ENCODE results near the gene PSMD7.
"Not testable (repeated sequence)": the region's sequence is repeated elsewhere in the genome, so short reads cannot be mapped to it uniquely, and the experiment has no call there.

PSMD7 gene

GRCh38 chr16:74296104-74296431 is 546 bp upstream of the PSMD7 start:
- no peak for DNase-seq (ENCODE audit: low spot score)

GRCh38 chr16:74297145-74297665 is 591 bp downstream of the PSMD7 start:
- DNase-seq (ENCODE audit: low spot score): no peak

- DNase-seq (ENCODE audit: low spot score): no peak
Measured at GRCh38 chr16:74298104-74298503, 1.5 kb downstream of the PSMD7 start.

GRCh38 chr16:74302341-74302740 is 5.7 kb downstream of the PSMD7 start:
- no peak for DNase-seq (ENCODE audit: low spot score)

GRCh38 chr16:74304164-74304834 is 7.7 kb downstream of the PSMD7 start:
- no peak for DNase-seq (ENCODE audit: low spot score)

GRCh38 chr16:74304835-74305176 is 8.2 kb downstream of the PSMD7 start:
- no peak for DNase-seq (ENCODE audit: low spot score)

GRCh38 chr16:74305281-74305680 is 8.7 kb downstream of the PSMD7 start:
- DNase-seq (ENCODE audit: low spot score): no peak

GRCh38 chr16:74305978-74306784 is 9.6 kb downstream of the PSMD7 start:
- no peak for DNase-seq (ENCODE audit: low spot score)

- no peak for DNase-seq (ENCODE audit: low spot score)
Measured at GRCh38 chr16:74307383-74307782, 10.8 kb downstream of the PSMD7 start.

- DNase-seq (ENCODE audit: low spot score): peak; percentile 66
Measured at GRCh38 chr16:74309789-74310781, 13.5 kb downstream of the PSMD7 start.

GRCh38 chr16:74315059-74315458 is 18.4 kb downstream of the PSMD7 start:
- DNase-seq (ENCODE audit: low spot score): no peak

- no peak for DNase-seq (ENCODE audit: low spot score)
Measured at GRCh38 chr16:74320707-74321106, 24.1 kb downstream of the PSMD7 start.

- no peak for DNase-seq (ENCODE audit: low spot score)
Measured at GRCh38 chr16:74321356-74321755, 24.7 kb downstream of the PSMD7 start.

GRCh38 chr16:74322301-74322710 is 25.7 kb downstream of the PSMD7 start:
- DNase-seq (ENCODE audit: low spot score): no peak

- DNase-seq (ENCODE audit: low spot score): not testable (repeated sequence)
Measured at GRCh38 chr16:74324777-74325176, 28.2 kb downstream of the PSMD7 start.

GRCh38 chr16:74325641-74326040 is 29.0 kb downstream of the PSMD7 start:
- no peak for DNase-seq (ENCODE audit: low spot score)

- DNase-seq (ENCODE audit: low spot score): not testable (repeated sequence)
Measured at GRCh38 chr16:74328346-74328745, 31.7 kb downstream of the PSMD7 start.

- DNase-seq (ENCODE audit: low spot score): not testable (repeated sequence)
Measured at GRCh38 chr16:74332469-74332868, 35.9 kb downstream of the PSMD7 start.

- peak; percentile 95 for DNase-seq (ENCODE audit: low spot score)
Measured at GRCh38 chr16:74337506-74337905, 40.9 kb downstream of the PSMD7 start.

GRCh38 chr16:74339226-74339625 is 42.6 kb downstream of the PSMD7 start:
- not testable (repeated sequence) for DNase-seq (ENCODE audit: low spot score)

GRCh38 chr16:74353038-74353437 is 56.4 kb downstream of the PSMD7 start:
- not testable (repeated sequence) for DNase-seq (ENCODE audit: low spot score)
